HEK293 (cell line): ENCODE measurements around the gene PP2D1.

Experiments
- CTCF ChIP-seq: fragments of 450-650 bp; formaldehyde crosslinking; IDR thresholded peaks from 2 replicates; pipeline ENCODE4 v1.5.1; 2016; ENCODE audit warnings: missing biosample characterization, missing genetic modification characterization
- GLI2 ChIP-seq: fragments of 450-650 bp; formaldehyde crosslinking; IDR thresholded peaks from 2 replicates; pipeline ENCODE4; 2017; ENCODE audit warnings: missing biosample characterization, missing genetic modification characterization, low read depth, borderline replicate concordance
- ZNF138 ChIP-seq: fragments of 450-650 bp; formaldehyde crosslinking; IDR thresholded peaks from 2 replicates; pipeline ENCODE4 v1.5.1; 2016; ENCODE audit warnings: missing biosample characterization, missing genetic modification characterization, borderline replicate concordance
- ZNF555 ChIP-seq: fragments of 450-650 bp; formaldehyde crosslinking; conservative IDR thresholded peaks from 2 replicates; pipeline ENCODE4 v1.5.1; 2017; ENCODE audit warnings: missing biosample characterization, mild to moderate bottlenecking, missing genetic modification characterization, inconsistent platforms
- ZNF624 ChIP-seq: fragments of 450-650 bp; formaldehyde crosslinking; IDR thresholded peaks from 2 replicates; pipeline ENCODE4 v1.5.1; 2017; ENCODE audit warnings: missing biosample characterization, missing genetic modification characterization
- TF ChIP-seq, protein P1 (sequence below): fragments of 450-650 bp; formaldehyde crosslinking; IDR thresholded peaks from 2 replicates; pipeline ENCODE4 v1.5.1; 2017; ENCODE audit warnings: missing biosample characterization, mild to moderate bottlenecking, missing genetic modification characterization, moderate library complexity
- TF ChIP-seq, protein P2 (sequence below): fragments of 450-650 bp; formaldehyde crosslinking; IDR thresholded peaks from 2 replicates; pipeline ENCODE4 v1.5.1; 2016; ENCODE audit warnings: missing biosample characterization, missing genetic modification characterization

GRCh38 chr3:20013396-20013795 is 1.3 kb upstream of the PP2D1 start:
- TF ChIP-seq, protein P1, sequence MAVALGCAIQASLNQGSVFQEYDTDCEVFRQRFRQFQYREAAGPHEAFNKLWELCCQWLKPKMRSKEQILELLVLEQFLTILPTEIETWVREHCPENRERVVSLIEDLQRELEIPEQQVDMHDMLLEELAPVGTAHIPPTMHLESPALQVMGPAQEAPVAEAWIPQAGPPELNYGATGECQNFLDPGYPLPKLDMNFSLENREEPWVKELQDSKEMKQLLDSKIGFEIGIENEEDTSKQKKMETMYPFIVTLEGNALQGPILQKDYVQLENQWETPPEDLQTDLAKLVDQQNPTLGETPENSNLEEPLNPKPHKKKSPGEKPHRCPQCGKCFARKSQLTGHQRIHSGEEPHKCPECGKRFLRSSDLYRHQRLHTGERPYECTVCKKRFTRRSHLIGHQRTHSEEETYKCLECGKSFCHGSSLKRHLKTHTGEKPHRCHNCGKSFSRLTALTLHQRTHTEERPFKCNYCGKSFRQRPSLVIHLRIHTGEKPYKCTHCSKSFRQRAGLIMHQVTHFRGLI (tag by site-specific recombination), result no peak
- TF ChIP-seq GLI2 (tag by site-specific recombination) (no peak), ZNF555 (tag by site-specific recombination) (no peak), CTCF (no peak), ZNF138 (tag by site-specific recombination) (no peak), ZNF624 (tag by site-specific recombination) (no peak)
- TF ChIP-seq, protein P2, sequence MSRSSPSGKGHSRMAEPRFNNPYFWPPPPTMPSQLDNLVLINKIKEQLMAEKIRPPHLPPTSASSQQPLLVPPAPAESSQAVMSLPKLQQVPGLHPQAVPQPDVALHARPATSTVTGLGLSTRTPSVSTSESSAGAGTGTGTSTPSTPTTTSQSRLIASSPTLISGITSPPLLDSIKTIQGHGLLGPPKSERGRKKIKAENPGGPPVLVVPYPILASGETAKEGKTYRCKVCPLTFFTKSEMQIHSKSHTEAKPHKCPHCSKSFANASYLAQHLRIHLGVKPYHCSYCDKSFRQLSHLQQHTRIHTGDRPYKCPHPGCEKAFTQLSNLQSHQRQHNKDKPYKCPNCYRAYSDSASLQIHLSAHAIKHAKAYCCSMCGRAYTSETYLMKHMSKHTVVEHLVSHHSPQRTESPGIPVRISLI (tag by site-specific recombination), result no peak
